HG03342 (cell line): ENCODE results near the gene ANXA2R.
"Not testable (repeated sequence)": the region's sequence is repeated elsewhere in the genome, so short reads cannot be mapped to it uniquely, and the experiment has no call there.

ENCODE experiments used
- ATAC-seq: cut with Tn5 transposase; IDR thresholded peaks from one replicate; pipeline ENCODE4 v1.9.1; 2021; ENCODE audit warnings: mild to moderate bottlenecking, moderate library complexity; ENCODE audit not compliant: unreplicated experiment

Gene ANXA2R

DNA sequence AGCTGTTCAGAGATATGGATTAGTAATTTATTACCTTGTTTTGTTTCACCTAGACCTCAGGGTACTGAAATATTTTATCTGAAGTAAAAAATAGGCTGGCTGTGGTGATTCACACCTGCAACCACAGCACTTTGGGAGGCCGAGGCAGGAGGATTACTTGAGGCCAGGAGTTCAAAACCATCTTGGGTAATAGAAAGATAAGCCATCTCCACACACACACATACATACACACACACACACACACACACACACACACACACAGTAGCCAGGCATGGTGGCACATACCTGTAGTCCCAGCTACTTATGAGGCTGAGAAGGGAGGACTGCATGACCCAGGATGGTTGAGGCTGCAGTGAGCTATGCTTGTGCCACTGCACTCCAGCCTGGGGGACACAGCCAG is 3.7 kb downstream of the ANXA2R start:
- ATAC-seq: no peak

DNA sequence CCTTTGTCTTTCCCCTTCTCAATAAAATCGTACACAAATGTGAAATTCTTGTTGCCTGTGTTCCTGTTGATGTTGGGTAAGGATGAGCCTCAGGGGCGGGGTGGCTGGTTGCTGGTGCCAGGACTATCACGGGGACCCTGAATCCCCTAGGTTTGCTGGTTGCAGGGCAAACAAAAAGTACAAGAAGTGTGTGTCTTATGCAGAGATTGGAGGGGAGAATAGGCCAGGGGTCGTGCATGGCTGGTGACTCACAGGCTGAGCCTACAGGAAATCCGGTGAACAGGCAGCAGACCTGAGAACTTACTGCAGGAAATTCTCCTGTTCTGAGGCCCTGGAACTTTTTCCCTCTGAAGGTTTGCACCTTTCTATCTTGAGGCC is 5.5 kb downstream of the ANXA2R start:
- ATAC-seq: no peak

DNA sequence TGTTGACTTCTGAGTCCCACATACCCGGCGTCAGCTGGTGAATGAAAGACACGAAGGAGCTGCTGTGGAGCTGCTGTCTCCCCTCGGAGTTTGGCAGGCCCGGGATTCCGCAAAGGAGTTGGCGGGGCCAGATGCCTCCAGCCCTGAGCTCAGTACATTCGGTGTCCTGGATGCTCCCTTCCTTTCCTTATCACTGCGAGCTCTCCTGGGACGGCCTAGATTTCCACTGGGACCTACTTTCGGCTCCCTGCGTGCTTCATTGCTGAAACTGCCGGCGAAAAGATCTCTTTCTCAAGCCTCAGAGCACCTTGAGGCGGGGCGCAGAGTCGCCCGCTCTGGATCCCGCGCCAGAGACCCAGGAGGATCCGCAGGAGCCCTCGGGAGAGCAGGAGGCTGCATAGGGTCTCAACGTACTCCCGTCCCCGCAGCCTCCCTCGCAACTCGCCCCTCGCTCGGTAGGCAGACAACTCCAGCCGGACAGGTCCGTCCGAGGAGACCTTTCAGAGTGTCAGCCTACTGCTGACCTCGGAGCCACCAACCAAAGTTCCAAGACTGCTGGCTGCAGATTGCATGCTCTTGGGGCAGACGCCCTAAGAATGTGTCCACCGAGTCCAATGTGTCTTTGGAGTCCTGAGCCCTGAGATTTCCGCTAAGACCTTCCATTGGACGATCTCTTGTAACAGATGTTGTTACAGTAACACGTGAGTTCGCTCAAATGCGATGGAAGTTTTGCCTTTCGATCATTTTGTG is 6.1 kb downstream of the ANXA2R start:
- no peak for ATAC-seq

GRCh38 chr5:43027054-43027785 is 12.9 kb downstream of the ANXA2R start:
- ATAC-seq: no peak

- ATAC-seq: not testable (repeated sequence)
These were observed 14.8 kb downstream of the ANXA2R start for GRCh38 chr5:43025184-43025950.

GRCh38 chr5:43024217-43024616 is 15.9 kb downstream of the ANXA2R start:
- no peak for ATAC-seq

- no peak for ATAC-seq
These were observed 19.0 kb downstream of the ANXA2R start for GRCh38 chr5:43021151-43021550.

DNA sequence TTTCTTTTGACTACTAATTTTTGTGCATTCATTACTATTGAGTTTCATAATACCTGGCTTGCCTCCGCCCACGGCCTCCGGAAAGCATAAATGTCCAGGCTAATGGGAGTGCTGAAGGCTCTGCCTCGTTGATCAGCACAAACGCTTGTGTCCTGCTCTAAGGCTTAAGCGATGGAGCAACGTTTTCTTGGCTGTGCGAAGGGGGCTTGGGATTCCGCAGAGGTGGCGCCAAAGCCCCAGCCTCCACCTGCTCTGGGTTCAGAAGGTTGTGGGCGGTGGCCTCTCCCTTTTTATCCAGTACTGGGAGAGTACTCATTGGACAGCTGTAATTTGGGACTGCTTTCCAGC is 19.7 kb downstream of the ANXA2R start:
- peak; percentile 12 for ATAC-seq

DNA sequence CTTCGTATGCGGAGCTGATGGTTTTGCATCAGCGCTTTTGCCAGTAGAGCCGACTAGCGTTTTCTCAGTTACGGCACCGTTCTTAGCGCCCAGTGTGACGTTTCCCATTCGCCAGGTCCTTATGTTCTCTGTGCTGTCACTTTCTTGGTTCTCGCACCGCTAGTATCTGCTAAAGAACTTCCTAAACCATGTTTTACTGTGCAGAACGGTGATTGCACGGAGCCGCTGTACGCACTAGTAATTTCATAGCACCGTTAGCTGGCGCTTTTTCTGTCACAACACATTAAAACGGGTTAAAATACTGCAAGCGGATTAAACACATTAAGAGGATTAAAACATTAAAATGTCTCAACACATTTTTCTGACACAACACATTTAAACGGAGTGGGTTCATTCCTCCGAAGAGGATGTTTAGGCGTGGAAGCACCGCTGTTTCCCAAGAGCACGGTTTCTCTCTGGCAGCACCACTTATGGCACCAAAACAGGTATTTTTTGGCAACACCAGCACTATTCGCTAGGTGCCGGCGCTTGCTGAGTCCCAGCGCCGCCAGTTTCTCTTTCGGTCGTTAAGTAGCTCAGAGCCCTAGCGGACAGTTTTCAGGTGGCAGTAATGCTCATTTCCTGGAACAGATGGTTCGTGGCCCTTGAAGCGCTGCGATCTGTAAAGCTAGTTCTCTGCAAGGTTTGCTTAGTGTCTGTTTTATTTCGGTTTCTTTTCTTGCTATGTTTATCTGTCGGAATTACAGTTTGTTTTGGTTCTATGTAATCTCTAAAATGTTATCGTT is 20.3 kb downstream of the ANXA2R start:
- ATAC-seq: peak; percentile 75

GRCh38 chr5:43019291-43019613 is 20.9 kb downstream of the ANXA2R start:
- ATAC-seq: no peak

GRCh38 chr5:43017428-43017815 is 22.7 kb downstream of the ANXA2R start:
- peak; percentile 18 for ATAC-seq

- no peak for ATAC-seq
These were observed 23.8 kb downstream of the ANXA2R start for GRCh38 chr5:43016217-43016779.

- no peak for ATAC-seq
These were observed 25.6 kb downstream of the ANXA2R start for GRCh38 chr5:43014522-43014921.

DNA sequence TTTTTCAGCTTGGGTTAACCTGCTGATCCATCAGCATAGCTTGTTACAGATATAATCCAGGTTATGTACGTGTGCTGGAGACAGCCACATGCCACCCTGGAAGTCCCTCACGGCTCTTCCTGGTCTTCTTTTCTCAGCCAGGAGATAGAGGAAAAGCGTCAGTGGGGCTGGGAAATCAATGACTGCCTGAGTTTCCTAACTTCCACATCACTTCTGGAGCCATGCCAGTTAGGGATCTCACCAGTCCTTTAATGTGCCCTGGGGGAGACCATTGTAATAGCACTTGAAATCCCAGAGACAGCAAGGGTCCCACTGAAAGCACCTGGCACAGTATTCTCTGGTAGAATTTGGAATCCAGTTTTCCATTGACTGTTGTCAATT is 29.2 kb downstream of the ANXA2R start:
- no peak for ATAC-seq

DNA sequence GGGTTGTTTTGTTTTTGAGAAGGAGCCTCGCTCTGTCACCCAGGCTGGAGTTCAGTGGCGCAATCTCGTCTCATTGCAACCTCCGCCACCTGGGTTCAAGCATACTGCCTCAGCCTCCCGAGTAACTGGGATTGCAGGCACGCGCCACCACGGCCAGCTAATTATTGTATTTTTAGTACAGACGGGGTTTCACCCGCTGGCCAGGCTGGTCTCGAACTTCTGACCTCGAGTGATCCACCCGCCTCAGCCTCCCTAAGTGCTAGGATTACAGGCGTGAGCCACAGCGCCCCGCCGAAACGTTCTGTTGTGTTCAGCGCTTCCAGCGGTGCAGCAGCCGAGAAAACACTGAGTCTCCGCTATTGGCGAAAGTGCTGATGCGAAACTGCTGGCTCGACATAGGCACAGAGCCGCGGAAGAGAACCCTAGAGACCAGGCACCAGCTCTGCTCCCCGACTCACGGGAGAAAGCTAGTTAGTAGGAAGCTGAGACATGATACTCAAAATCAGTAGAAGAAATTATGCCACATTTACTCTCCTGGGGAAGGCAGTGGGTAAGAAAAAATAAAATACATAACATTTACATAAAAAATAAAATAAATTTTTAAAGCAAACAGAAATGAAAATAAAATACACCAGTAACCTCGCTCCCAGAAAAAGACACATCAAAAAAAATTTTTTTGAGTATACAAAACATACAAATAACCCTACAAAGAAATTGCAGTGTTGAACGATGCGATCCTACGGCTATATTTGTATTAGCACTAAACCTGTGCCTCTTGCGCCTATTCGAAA is 31.6 kb downstream of the ANXA2R start:
- ATAC-seq: peak; percentile 41

DNA sequence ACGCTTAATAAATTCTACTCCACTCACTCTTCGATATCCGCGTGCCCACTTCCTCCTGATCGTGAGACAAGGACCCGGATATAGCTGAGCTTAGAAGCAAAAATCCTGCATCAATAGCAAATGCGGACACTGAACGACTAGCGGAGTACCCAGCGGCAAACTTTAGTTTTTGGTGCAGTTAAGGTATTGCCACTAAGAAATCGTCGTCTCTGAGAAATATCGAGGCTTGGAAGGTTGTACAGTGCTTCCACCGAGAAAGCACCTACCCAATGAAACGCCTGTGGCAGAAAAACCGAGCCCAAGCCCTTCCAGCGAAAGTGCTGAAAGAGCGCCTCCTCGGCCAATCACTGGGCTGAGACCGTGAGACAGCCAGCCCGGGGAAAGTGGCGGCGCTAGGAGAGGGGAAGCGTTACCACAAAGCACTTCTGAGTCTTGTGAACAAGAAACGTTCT is 32.2 kb downstream of the ANXA2R start:
- ATAC-seq: peak; percentile 45

DNA sequence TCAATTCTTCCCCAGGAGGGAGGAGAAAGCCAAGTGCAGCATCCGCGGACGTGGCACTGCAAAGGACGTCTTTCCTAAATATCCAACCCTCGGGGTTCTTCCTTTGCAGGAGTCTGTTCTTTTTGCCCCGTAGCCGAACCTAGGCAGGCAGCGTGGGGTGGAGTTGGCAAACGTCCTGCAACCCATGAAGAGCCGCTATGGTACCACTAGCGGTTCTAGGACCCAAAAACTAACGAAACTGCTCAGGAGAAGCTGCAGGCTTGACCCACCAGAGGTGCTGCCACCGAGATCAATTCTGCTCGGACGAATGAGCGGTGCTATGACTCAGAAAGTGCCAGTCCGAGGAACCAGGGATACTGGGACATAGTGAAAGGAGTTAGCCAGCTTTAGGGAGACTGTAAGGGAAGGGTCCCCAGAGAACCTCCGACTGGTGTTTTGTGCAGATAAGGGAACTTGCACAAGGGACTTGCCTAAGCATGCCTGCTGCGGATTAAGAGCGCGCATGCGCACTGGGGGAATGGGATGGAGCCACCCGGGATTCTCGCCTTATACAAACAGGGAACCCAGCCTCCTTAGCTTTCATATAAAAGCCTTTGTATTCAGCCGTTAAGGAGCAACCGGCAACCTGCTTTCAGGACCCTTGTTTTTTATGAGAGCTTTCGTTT is 32.7 kb downstream of the ANXA2R start:
- peak; percentile 20 for ATAC-seq

DNA sequence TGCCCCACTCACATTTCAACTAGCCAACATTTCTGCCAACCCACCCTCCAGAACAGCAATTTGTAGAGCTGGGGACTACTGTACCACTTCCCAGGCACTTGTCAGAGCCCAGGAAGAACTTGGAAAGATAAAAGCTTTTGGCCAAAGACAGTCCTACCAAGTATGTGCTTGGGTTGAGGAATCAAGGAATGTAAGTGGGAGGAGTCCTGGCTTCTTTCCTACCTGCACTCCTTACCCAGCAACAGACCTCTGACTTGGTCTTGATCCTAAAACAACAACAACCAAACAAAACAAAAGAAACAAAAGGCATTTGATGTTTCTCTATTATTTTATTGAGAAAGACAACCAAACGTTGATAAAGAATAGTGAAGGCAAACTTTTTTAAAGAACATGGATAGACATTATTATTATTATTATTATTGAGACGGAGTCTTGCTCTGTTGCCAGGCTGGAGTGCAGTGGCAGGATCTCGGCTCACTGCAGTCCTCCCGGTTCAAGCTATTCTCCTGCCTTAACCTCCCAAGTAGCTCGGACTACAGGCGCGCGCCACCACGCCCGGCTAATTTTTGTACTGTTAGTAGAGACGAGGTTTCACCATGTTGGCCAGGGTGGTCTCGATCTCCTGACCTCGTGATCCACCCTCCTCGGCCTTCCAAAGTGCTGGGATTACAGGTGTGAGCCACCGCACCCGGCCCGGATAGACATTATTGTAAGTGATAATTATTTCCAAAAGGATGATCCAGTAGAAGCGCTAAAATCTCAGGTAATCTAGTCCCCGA is 33.5 kb downstream of the ANXA2R start:
- ATAC-seq: no peak

- no peak for ATAC-seq
These were observed 35.1 kb downstream of the ANXA2R start for GRCh38 chr5:43005031-43005430.
